H1 (cell line): ENCODE results near the gene CLNS1A. TPM values are rescaled to one million over a fixed set of nuclear protein-coding genes. Genes with fewer than 3 reads are reported as not detected.

Source experiments
- CTCF ChIA-PET: fragments of 300-600 bp; sonication (Branson Sonifier 250); formaldehyde crosslinking; loops from one replicate; lab custom pipeline; 2021; ENCODE audit not compliant: partially characterized antibody; lab: Charles Lee
- POLR2A ChIA-PET: fragments of 300-600 bp; sonication (Branson Sonifier 250); formaldehyde crosslinking; loops from one replicate; lab custom pipeline; 2021; ENCODE audit warnings: inconsistent platforms; ENCODE audit not compliant: partially characterized antibody; lab: Charles Lee
- DNase-seq, 2 experiments: peaks; one replicate each; pipeline versions ENCODE4 v3.0.0 to v3.0.0-alpha.2; 2010 to 2022; ENCODE audit warnings: low spot score in 2 of 2, low read depth in 1 of 2, mixed read lengths in 1 of 2
- FAIRE-seq: peaks from 2 replicates; lab custom pipeline; 2011; peaks lifted over from hg19 to GRCh38; lab: Jason Lieb, UNC
- H2AFZ ChIP-seq: 2 replicates; pipeline ENCODE4 v1.8.1; 2012; ENCODE audit warnings: low read length, inconsistent platforms
- H2AK5ac ChIP-seq: 2 replicates; pipeline ENCODE4 v1.6.1; 2013; ENCODE audit warnings: low read depth, low read length
- H2BK120ac ChIP-seq: replicated peaks from 2 replicates; pipeline ENCODE3; 2013; ENCODE audit warnings: low read depth, low read length, inconsistent platforms
- H2BK12ac ChIP-seq: 2 replicates; pipeline ENCODE4 v1.6.1; 2013; ENCODE audit warnings: low read depth, low read length
- H2BK15ac ChIP-seq: 2 replicates; pipeline ENCODE4 v1.6.1; 2013; ENCODE audit warnings: low read length
- H2BK20ac ChIP-seq: 2 replicates; pipeline ENCODE4 v1.6.1; 2013; ENCODE audit warnings: low read length
- H2BK5ac ChIP-seq: 2 replicates; pipeline ENCODE4 v1.6.1; 2013; ENCODE audit warnings: low read depth, low read length
- H3K14ac ChIP-seq: 2 replicates; pipeline ENCODE4 v1.6.1; 2013; ENCODE audit warnings: inconsistent platforms; ENCODE audit not compliant: insufficient read length
- H3K18ac ChIP-seq: 2 replicates; pipeline ENCODE4 v1.6.1; 2013; ENCODE audit warnings: low read length; ENCODE audit errors: extremely low read depth
- H3K23ac ChIP-seq: 2 replicates; pipeline ENCODE4 v1.6.1; 2013; ENCODE audit warnings: inconsistent platforms; ENCODE audit not compliant: insufficient read length
- H3K23me2 ChIP-seq: 2 replicates; pipeline ENCODE4 v1.6.1; 2013; ENCODE audit warnings: low read depth, low read length
- H3K27ac ChIP-seq: 2 replicates; pipeline ENCODE4 v1.6.1; 2011; ENCODE audit warnings: low read depth, low read length, inconsistent platforms
- H3K27me3 ChIP-seq, 4 experiments: replicated peaks in 1 of 4; 1 replicate in 1 of 4; 2 replicates in 3 of 4; pipeline versions ENCODE4 v1.6.1 to v1.8.1; 2011 to 2013; ENCODE audit warnings: low read length in 3 of 4, mild to moderate bottlenecking in 3 of 4, inconsistent platforms in 2 of 4, mixed read lengths in 2 of 4, moderate library complexity in 1 of 4; ENCODE audit not compliant: control insufficient read depth in 3 of 4, insufficient read depth in 3 of 4; ENCODE audit errors: extremely low read depth in 1 of 4
- H3K36me3 ChIP-seq, 4 experiments: 2 replicates each; pipeline versions ENCODE4 v1.6.1 to v1.8.1; 2011 to 2013; ENCODE audit warnings: mild to moderate bottlenecking in 4 of 4, low read length in 3 of 4, moderate library complexity in 2 of 4, control low read depth in 1 of 4, inconsistent platforms in 1 of 4; ENCODE audit not compliant: insufficient read depth in 4 of 4, control insufficient read depth in 2 of 4
- H3K4ac ChIP-seq: replicated peaks from 2 replicates; pipeline ENCODE3; 2013; ENCODE audit warnings: low read length, low read depth, mixed read lengths, inconsistent platforms; ENCODE audit not compliant: insufficient read length
- H3K4me1 ChIP-seq, 4 experiments: replicated peaks in 1 of 4; 1 replicate in 1 of 4; 2 replicates in 3 of 4; pipeline versions ENCODE4 v1.6.1 to v1.8.1; 2011 to 2013; ENCODE audit warnings: low read length in 3 of 4, inconsistent platforms in 2 of 4, mixed read lengths in 1 of 4; ENCODE audit not compliant: insufficient read depth in 4 of 4, control insufficient read depth in 3 of 4
- H3K4me2 ChIP-seq, 2 experiments: 2 replicates each; pipeline versions ENCODE4 v1.6.1 to v1.8.1; 2011 to 2013; ENCODE audit warnings: low read depth in 2 of 2, low read length in 2 of 2, control low read depth in 1 of 2, inconsistent platforms in 1 of 2, mild to moderate bottlenecking in 1 of 2; ENCODE audit not compliant: insufficient read depth in 1 of 2
- H3K4me3 ChIP-seq, 4 experiments: fragments of 200-600, 300-600 bp in 1 of 4; sonication (generic), shearing (Covaris generic), sonication (Bioruptor Twin) in 1 of 4; 2 replicates each; pipeline versions ENCODE4 v1.5.1 to v1.8.1; 2011 to 2016; ENCODE audit warnings: low read length in 4 of 4, low read depth in 3 of 4, control low read depth in 2 of 4, inconsistent platforms in 2 of 4, mild to moderate bottlenecking in 2 of 4, mixed read lengths in 1 of 4, moderate library complexity in 1 of 4; ENCODE audit not compliant: insufficient read depth in 2 of 4; ENCODE audit errors: extremely low read depth in 1 of 4
- H3K56ac ChIP-seq: replicated peaks from 2 replicates; pipeline ENCODE3; 2013; ENCODE audit warnings: low read depth, mild to moderate bottlenecking, mixed read lengths, low read length, inconsistent platforms; ENCODE audit not compliant: insufficient read length
- H3K79me1 ChIP-seq: 2 replicates; pipeline ENCODE4 v1.6.1; 2013; ENCODE audit warnings: low read depth, low read length, control low read depth
- H3K79me2 ChIP-seq, 2 experiments: 2 replicates each; pipeline versions ENCODE4 v1.6.1 to v1.8.1; 2012 to 2013; ENCODE audit warnings: low read length in 2 of 2, mild to moderate bottlenecking in 2 of 2, inconsistent platforms in 1 of 2; ENCODE audit not compliant: insufficient read depth in 2 of 2, control insufficient read depth in 1 of 2
- H3K9ac ChIP-seq, 4 experiments: replicated peaks in 1 of 4; 1 replicate in 1 of 4; 2 replicates in 3 of 4; pipeline versions ENCODE4 v1.6.1 to v1.8.1; 2011 to 2013; ENCODE audit warnings: low read depth in 3 of 4, low read length in 3 of 4, control low read depth in 2 of 4, mild to moderate bottlenecking in 2 of 4, moderate library complexity in 2 of 4, inconsistent platforms in 1 of 4; ENCODE audit errors: extremely low read depth in 1 of 4
- H3K9me3 ChIP-seq, 2 experiments: 2 replicates each; pipeline versions ENCODE4 v1.6.1 to v1.8.1; 2012 to 2013; ENCODE audit warnings: mild to moderate bottlenecking in 2 of 2, moderate library complexity in 2 of 2, control low read depth in 1 of 2, inconsistent platforms in 1 of 2, low read depth in 1 of 2, low read length in 1 of 2, mixed read lengths in 1 of 2; ENCODE audit not compliant: insufficient read depth in 2 of 2
- H4K20me1 ChIP-seq, 2 experiments: replicated peaks in 1 of 2; 2 replicates each; pipeline versions ENCODE3 to v1.8.1; 2011 to 2013; ENCODE audit warnings: inconsistent platforms in 2 of 2, low read length in 2 of 2, mild to moderate bottlenecking in 1 of 2; ENCODE audit not compliant: insufficient read depth in 2 of 2, control insufficient read depth in 1 of 2
- H4K5ac ChIP-seq: 2 replicates; pipeline ENCODE4 v1.6.1; 2013; ENCODE audit warnings: low read length, low read depth, mixed read lengths, inconsistent platforms; ENCODE audit not compliant: insufficient read length
- H4K8ac ChIP-seq: 2 replicates; pipeline ENCODE4 v1.8.0; 2013; ENCODE audit warnings: mild to moderate bottlenecking, moderate library complexity, low read length, inconsistent platforms; ENCODE audit not compliant: insufficient read depth; ENCODE audit errors: extremely low read depth
- H4K91ac ChIP-seq: replicated peaks from 2 replicates; pipeline ENCODE3; 2013; ENCODE audit warnings: low read length, mixed read lengths, inconsistent platforms; ENCODE audit not compliant: insufficient read length
- ATF2 ChIP-seq: IDR thresholded peaks from 2 replicates; pipeline ENCODE4 v1.6.1; 2012; ENCODE audit warnings: low read length, inconsistent platforms
- CBX5 ChIP-seq: fragments of 300-800, 300-1000 bp; sonication (generic); IDR thresholded peaks from 2 replicates; pipeline ENCODE4 v1.7.1; 2016; ENCODE audit warnings: antibody characterized with exemption, low read length, low read depth
- EZH2 ChIP-seq: fragments of 200-600 bp; sonication (generic); IDR thresholded peaks from 2 replicates; pipeline ENCODE4 v1.7.1; 2012; ENCODE audit warnings: low read depth, mild to moderate bottlenecking, moderate library complexity, low read length, inconsistent platforms; ENCODE audit not compliant: severe bottlenecking
- PHF8 ChIP-seq: fragments of 200-600 bp; sonication (generic); conservative IDR thresholded peaks from 2 replicates; pipeline ENCODE4 v1.7.1; 2012; ENCODE audit warnings: low read depth, mild to moderate bottlenecking, inconsistent platforms, low read length, moderate library complexity
- TAF7 ChIP-seq: optimal IDR thresholded peaks from 2 replicates; pipeline ENCODE3; 2011; ENCODE audit warnings: low read depth, mild to moderate bottlenecking, inconsistent platforms, low read length, moderate library complexity, borderline replicate concordance
- WGBS, 2 experiments: shearing (Covaris generic) in 1 of 2; methylation state at CpG; one replicate each; pipeline versions ENCODE4 v1.1.6 to v1.1.7; 2013 to 2015; ENCODE audit warnings: low lambda C conversion rate in 2 of 2, mixed read lengths in 2 of 2, inconsistent platforms in 1 of 2, low coverage in 1 of 2, missing lambda C conversion rate in 1 of 2; ENCODE audit not compliant: insufficient replicate concordance in 2 of 2, insufficient coverage in 1 of 2, insufficient read length in 1 of 2; ENCODE audit errors: extremely low coverage in 1 of 2, missing lambda C conversion rate in 1 of 2; 5-methylcytosine and 5-hydroxymethylcytosine counted together
- polyA plus RNA-seq, 7 experiments: library from polyadenylated mRNA; depleted of rRNA in 3 of 7; stranded (reverse) in 5 of 7; unstranded in 2 of 7; fragments of >200 nt in 5 of 7; fragments of 200-250 nt in 2 of 7; gene quantifications; 1 replicate in 5 of 7; 2 replicates in 1 of 7; 4 replicates in 1 of 7; pipeline versions ENCODE4 v1.2.1 to v1.2.3, GENCODE V29; 2011 to 2013; ENCODE audit warnings: missing spikeins in 2 of 7, mixed read lengths in 2 of 7
- total RNA-seq: library from RNA; stranded (reverse); fragmentation: NEBNext Ultra II Directional; extraction: Animal tissue kit (Norgen Biotek cat#: 25700); gene quantifications from 2 replicates; pipeline ENCODE4 v1.2.1, GENCODE V29; 2021
- TF ChIP-seq, protein P1 (sequence below), 3 experiments: IDR thresholded peaks; 1 replicate in 2 of 3; 2 replicates in 1 of 3; pipeline versions ENCODE4 v1.5.1 to v1.6.1; 2011; ENCODE audit warnings: low read length in 3 of 3, mild to moderate bottlenecking in 3 of 3, inconsistent platforms in 2 of 3, low read depth in 1 of 3, moderate library complexity in 1 of 3; ENCODE audit not compliant: insufficient read depth in 1 of 3; ENCODE audit errors: control extremely low read depth in 1 of 3

The CLNS1A gene
- total and polyA plus RNA-seq, 2 of the 8 experiments (the other 6 are each of a cell fraction or from before 2014, with no cell fraction given): 136 to 177 TPM

DNA sequence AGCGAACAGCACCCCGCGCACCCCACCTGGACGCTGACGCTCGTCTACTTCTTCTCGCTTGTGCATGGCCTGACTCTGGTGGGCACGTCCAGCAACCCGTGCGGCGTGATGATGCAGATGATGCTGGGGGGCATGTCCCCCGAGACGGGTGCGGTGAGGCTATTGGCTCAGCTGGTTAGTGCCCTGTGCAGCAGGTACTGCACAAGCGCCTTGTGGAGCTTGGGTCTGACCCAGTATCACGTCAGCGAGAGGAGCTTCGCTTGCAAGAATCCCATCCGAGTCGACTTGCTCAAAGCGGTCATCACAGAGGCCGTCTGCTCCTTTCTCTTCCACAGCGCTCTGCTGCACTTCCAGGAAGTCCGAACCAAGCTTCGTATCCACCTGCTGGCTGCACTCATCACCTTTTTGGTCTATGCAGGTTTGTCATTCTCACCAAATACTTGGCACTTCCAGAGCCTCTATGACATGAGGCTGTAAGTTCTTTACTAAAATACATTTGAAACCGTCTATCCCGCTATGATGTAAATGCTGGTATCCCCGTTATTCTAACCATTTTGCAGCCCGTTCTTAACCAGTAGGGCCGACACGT lies 47.3 kb downstream of the CLNS1A start:
- H4K20me1 ChIP-seq: peaks cover 0 to 4% of the 10 kb centered on the region in 2 experiments
- no peak overlapping the region for H2BK120ac ChIP-seq
- no peaks in the 10 kb centered on the region for H3K79me2 ChIP-seq
- H3K36me3 ChIP-seq: no peaks in the 10 kb centered on the region; a peak in 1 of 8 replicates
- peak overlapping the region; percentile 87; the same call in 1 of the 2 replicates for H2BK12ac ChIP-seq
- no peak overlapping the region for H4K5ac ChIP-seq
- peaks cover 0 to 5% (median 4%) of the 10 kb centered on the region in 4 experiments; a peak in 3 of 7 replicates for H3K27me3 ChIP-seq
- no peaks in the 10 kb centered on the region for H3K79me1 ChIP-seq
- H2BK15ac ChIP-seq: peak overlapping the region; percentile 12; the same call in 1 of the 2 replicates
- FAIRE-seq (no peak), DNase-seq (no peak)
- no peak overlapping the region for H3K14ac ChIP-seq
- no peak overlapping the region; the same call in 1 of the 2 replicates for H2AK5ac ChIP-seq
- H3K27ac ChIP-seq: no peak overlapping the region
- CTCF ChIA-PET: interaction anchor here (0.6 to 1.6 kb wide), 9 partner anchors 12 to 499 kb away, joined by 3 to 5 read pairs (median 4); partner anchors contain the start of gene MYO7A
- no peak overlapping the region for H3K4ac ChIP-seq
- H3K23me2 ChIP-seq: peaks cover 6% of the 10 kb centered on the region
- H3K9me3 ChIP-seq: no peaks in the 10 kb centered on the region
- H3K9ac ChIP-seq: peak overlapping the region in 2 of 4 experiments; percentile 25 to 29; a peak in 2 of 7 replicates
- peak overlapping the region; percentile 35; the same call in 1 of the 2 replicates for H2AFZ ChIP-seq
- H3K4me1 ChIP-seq: peaks cover 0 to 10% (median 5%) of the 10 kb centered on the region in 4 experiments; a peak in 5 of 7 replicates
- peak overlapping the region; percentile 32; the same call in 1 of the 2 replicates for H2BK5ac ChIP-seq
- no peak overlapping the region for H2BK20ac ChIP-seq
- POLR2A ChIA-PET: interaction anchor here (0.9 to 2.1 kb wide), 4 partner anchors 8 to 29 kb away, joined by 3 to 5 read pairs (median 4); no protein-coding TSS in a partner anchor
- H4K91ac ChIP-seq: peak overlapping the region; percentile 61
- H3K18ac ChIP-seq: peak overlapping the region; percentile 71
- 9% methylated on average over 31 of the region's 31 CpGs; no CpG with 5 or more reads in 1 of the 2 experiments for WGBS, 2 experiments
- 0 out of 2 replicates have a peak overlapping the region, but pooled peaks have one; percentile 35 for H4K8ac ChIP-seq
- H3K23ac ChIP-seq: no peak overlapping the region
- H3K4me2 ChIP-seq: peak overlapping the region; percentile 97 to 99
- H3K4me3 ChIP-seq: peak overlapping the region; percentile 56 to 66 (median 60)
- H3K56ac ChIP-seq: no peak overlapping the region
- TF ChIP-seq, protein P1, sequence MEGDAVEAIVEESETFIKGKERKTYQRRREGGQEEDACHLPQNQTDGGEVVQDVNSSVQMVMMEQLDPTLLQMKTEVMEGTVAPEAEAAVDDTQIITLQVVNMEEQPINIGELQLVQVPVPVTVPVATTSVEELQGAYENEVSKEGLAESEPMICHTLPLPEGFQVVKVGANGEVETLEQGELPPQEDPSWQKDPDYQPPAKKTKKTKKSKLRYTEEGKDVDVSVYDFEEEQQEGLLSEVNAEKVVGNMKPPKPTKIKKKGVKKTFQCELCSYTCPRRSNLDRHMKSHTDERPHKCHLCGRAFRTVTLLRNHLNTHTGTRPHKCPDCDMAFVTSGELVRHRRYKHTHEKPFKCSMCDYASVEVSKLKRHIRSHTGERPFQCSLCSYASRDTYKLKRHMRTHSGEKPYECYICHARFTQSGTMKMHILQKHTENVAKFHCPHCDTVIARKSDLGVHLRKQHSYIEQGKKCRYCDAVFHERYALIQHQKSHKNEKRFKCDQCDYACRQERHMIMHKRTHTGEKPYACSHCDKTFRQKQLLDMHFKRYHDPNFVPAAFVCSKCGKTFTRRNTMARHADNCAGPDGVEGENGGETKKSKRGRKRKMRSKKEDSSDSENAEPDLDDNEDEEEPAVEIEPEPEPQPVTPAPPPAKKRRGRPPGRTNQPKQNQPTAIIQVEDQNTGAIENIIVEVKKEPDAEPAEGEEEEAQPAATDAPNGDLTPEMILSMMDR (IDR thresholded peaks at IDR 0.05; ENCODE audit: control extremely low read depth in 1 of 3, insufficient read depth in 1 of 3, low read depth in 1 of 3, low read length in 3 of 3): peak in 2 of 3 experiments; percentile 26; a peak in 3 of 4 replicates
- TF ChIP-seq EZH2 (no peak), TAF7 (no peak), ATF2 (0 out of 2 replicates have a peak, but pooled peaks have one; percentile 9), CBX5 (no peak), PHF8 (no peak; the same call in 1 of the 2 replicates)
